Tibial artery (tissue), 4 donors: ENCODE results near the gene ZNF516.
A peak's percentile ranks its signal among the peaks of the same experiment; 100 is the strongest.

ENCODE experiments used
- DNase-seq, 2 donors: peaks; one replicate each; pipeline ENCODE4 v3.0.0-alpha.2; 2019
- H3K27ac ChIP-seq, 2 donors: fragments of 200-600 bp; sonication (generic) in 1 of 2; 1 replicate in 1 of 2; 2 replicates in 1 of 2; pipeline ENCODE4 v1.5.1; 2018 to 2019; ENCODE audit warnings: mild to moderate bottlenecking in 1 of 2
- H3K27me3 ChIP-seq, 2 donors: fragments of 200-600 bp; sonication (generic) in 1 of 2; one replicate each; pipeline versions ENCODE4 v1.5.1 to v1.6.0; 2016 to 2019
- H3K36me3 ChIP-seq, 3 donors: fragments of 200-600 bp; sonication (generic) in 2 of 3; one replicate each; pipeline ENCODE4 v1.5.1; 2016 to 2019; ENCODE audit warnings: mild to moderate bottlenecking in 2 of 3
- H3K4me1 ChIP-seq, 4 donors: fragments of 200-600 bp; sonication (generic) in 2 of 4; 1 replicate in 3 of 4; 2 replicates in 1 of 4; pipeline ENCODE4 v1.5.1; 2016 to 2019
- H3K4me3 ChIP-seq, 2 donors: fragments of 200-600 bp; sonication (generic) in 1 of 2; 1 replicate in 1 of 2; 2 replicates in 1 of 2; pipeline ENCODE4 v1.5.1; 2018 to 2019; ENCODE audit warnings: mild to moderate bottlenecking in 2 of 2
- H3K9me3 ChIP-seq, 3 donors: fragments of 200-600 bp; sonication (generic) in 1 of 3; one replicate each; pipeline ENCODE4 v1.5.1; 2016 to 2019
- intact Hi-C: fragments of 100-400 bp; cut with DNase I; formaldehyde crosslinking; loops from one replicate; pipeline ENCODE4 v1.15.0; 2023; ENCODE audit warnings: low total_unique reads
- TF ChIP-seq, protein P1 (sequence below), 2 experiments: fragments of 200-600 bp in 1 of 2; fragments of 450-650 bp in 1 of 2; IDR thresholded peaks; one replicate each; pipeline ENCODE4 v1.5.1; 2017 to 2019; ENCODE audit warnings: antibody characterized with exemption in 2 of 2, mild to moderate bottlenecking in 1 of 2, moderate library complexity in 1 of 2

Gene ZNF516

DNA sequence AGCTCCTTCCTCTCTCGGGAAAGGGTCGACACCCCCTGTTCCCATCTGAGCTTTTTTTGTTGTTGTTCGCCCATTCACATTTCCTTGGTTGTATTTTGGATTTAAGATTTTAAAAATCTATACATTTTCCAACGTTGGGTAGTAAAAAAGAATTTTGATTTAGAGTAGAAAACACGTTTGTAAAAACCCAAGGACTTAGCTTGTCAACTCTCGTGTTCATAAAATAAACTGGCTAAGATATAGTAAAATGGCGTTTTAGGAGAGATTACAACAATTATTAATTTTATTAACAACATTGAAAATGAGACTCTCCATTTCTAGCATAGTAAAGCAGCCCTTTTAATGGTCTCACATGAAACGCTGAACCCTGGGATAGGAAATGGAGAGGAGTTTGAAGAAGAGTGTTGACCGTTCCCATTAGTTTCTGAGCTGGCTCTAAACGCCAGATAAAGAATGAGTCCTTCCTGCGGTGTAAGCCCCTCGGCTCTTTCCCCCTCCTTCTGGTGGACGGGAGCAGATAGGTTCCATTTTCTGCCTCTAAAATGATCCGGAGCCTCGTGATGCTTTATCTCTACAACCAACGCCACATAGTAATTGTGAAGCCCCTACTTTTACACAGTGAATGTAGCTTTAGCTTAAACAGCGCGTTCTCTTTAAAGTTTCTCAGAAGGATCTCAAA is 24.0 kb upstream of the ZNF516 start:
- TF ChIP-seq, protein P1, sequence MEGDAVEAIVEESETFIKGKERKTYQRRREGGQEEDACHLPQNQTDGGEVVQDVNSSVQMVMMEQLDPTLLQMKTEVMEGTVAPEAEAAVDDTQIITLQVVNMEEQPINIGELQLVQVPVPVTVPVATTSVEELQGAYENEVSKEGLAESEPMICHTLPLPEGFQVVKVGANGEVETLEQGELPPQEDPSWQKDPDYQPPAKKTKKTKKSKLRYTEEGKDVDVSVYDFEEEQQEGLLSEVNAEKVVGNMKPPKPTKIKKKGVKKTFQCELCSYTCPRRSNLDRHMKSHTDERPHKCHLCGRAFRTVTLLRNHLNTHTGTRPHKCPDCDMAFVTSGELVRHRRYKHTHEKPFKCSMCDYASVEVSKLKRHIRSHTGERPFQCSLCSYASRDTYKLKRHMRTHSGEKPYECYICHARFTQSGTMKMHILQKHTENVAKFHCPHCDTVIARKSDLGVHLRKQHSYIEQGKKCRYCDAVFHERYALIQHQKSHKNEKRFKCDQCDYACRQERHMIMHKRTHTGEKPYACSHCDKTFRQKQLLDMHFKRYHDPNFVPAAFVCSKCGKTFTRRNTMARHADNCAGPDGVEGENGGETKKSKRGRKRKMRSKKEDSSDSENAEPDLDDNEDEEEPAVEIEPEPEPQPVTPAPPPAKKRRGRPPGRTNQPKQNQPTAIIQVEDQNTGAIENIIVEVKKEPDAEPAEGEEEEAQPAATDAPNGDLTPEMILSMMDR (IDR thresholded peaks at IDR 0.05) = no peak
- no peaks in the 10 kb centered on the region for H3K9me3 ChIP-seq
- DNase-seq = no peak
- no peak overlapping the region for H3K27ac ChIP-seq
- H3K36me3 ChIP-seq = no peaks in the 10 kb centered on the region
- H3K4me1 ChIP-seq = no peaks in the 10 kb centered on the region
- intact Hi-C loops = no loop called here
- H3K4me3 ChIP-seq = peak overlapping the region; percentile 10 to 29
- H3K27me3 ChIP-seq = peaks cover 0 to 37% of the 10 kb centered on the region in 2 donors

DNA sequence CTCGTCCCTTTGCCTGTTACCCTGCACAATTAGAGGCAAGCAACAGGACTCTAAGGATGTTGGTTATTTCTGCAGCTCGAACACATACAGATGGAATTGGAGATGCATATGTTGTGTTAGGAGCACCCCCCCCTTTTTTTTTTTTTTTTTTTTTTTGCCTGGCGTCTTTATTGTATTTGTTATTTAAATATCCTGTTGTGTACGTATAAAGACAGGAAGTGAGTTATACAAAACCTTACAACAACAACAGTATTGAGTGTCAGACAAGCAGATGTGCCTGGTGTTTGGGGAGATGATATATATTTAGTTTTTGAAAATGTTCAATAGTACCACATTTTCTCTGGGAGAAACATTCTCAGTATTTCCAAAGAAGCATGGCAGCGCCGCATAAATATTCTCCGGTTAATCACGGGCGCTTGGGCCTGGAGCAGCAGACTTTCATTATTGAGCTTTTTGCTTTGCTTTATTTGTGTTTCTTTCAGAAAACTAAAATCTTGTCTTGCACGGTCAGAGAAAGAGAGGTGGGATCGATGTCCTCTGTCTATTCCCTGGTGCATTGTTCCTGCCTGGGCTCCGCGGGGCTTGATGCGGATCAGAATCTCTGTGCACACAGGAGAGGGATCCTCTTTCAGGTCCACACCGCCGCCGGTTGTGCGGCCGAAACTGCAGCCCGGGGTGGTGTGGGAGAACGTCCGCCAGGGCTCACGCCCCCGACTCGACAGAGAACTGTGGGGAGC is 23.2 kb upstream of the ZNF516 start:
- Histone ChIP-seq H3K27me3 (peaks cover 0 to 30% of the 10 kb centered on the region in 2 donors), H3K4me1 (no peaks in the 10 kb centered on the region), H3K4me3 (peak overlapping the region; percentile 10 to 29), H3K27ac (no peak overlapping the region), H3K9me3 (no peaks in the 10 kb centered on the region), H3K36me3 (no peaks in the 10 kb centered on the region)
- peak; percentile 55 to 71 for DNase-seq
- intact Hi-C loops = no loop called here
- TF ChIP-seq, protein P1 (IDR thresholded peaks at IDR 0.05) = no peak

DNA sequence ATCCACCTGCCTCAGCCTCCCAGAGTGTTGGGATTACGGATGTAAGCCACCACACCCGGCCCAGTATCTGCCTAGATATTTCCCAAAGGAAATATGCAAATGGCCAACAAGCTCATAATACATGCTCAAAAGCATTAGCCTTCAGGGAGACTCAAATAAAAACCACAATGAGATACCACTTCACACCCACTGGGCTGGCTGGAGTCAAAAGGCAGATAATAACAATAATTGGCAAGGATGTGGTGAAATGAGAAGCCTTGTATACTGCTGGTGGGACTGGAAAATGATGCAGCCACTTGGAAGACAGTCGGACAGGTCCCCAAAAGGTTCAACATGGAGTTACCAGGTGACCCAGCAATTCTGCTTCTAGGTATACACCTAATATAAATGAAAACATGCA is 20.5 kb upstream of the ZNF516 start:
- H3K9me3 ChIP-seq = no peaks in the 10 kb centered on the region
- H3K4me1 ChIP-seq = no peaks in the 10 kb centered on the region
- TF ChIP-seq, protein P1 (IDR thresholded peaks at IDR 0.05) = no peak
- H3K36me3 ChIP-seq = no peaks in the 10 kb centered on the region
- H3K27me3 ChIP-seq = peaks cover 0 to 30% of the 10 kb centered on the region in 2 donors
- intact Hi-C loops = no loop called here
- H3K4me3 ChIP-seq = no peak overlapping the region
- H3K27ac ChIP-seq = no peak overlapping the region
- DNase-seq = no peak

DNA sequence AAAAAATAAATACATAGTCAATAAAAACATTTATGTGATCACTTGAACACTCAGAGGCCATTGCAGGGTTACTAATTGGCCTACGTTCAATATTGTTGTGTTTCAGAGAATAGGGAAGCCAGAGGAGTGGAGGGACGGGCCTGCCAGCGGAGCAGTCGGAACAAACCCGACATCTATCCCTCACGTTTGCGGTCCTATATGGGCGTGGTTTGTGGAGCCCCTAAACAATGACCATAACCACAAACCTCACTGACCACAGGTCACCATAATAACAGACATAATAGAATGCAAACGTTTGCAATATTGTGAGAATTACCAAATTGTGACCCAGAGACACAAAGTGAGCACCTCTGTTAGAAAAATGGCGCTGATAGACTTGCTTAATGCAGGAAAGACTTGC is 19.5 kb upstream of the ZNF516 start:
- TF ChIP-seq, protein P1 (IDR thresholded peaks at IDR 0.05) = no peak
- Histone ChIP-seq H3K4me1 (no peaks in the 10 kb centered on the region), H3K27me3 (peaks cover 0 to 30% of the 10 kb centered on the region in 2 donors), H3K27ac (no peak overlapping the region), H3K36me3 (no peaks in the 10 kb centered on the region), H3K4me3 (no peak overlapping the region), H3K9me3 (no peaks in the 10 kb centered on the region)
- DNase-seq = no peak
- intact Hi-C loops = no loop called here

DNA sequence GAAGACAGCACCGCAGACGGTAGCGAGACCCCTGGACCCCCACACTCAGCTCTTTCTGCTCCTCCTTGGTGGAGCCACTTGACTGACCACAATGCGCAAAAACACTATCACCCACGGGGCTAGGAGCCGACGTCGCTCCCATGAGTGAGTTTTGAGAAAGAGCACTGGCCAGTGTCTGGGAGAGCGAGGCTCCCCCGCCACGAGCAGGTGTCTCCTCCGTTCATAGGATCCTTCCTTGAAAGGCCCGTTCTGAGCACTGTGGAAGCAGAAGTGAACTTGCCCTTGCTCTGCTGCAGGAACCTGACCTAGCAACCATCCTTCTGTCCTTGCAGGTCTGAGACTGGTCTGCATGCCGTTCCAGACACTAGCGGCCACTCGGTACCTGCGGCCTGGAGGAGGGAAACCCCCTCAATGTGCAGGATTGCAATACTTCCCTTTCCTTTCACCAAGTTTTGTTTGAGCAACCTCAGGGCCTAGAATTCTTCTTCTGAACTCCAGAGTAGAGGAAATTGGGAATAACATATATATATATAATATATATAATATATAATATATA is 12.9 kb upstream of the ZNF516 start:
- no peak for DNase-seq
- Histone ChIP-seq H3K4me3 (no peak overlapping the region), H3K9me3 (no peaks in the 10 kb centered on the region), H3K4me1 (no peaks in the 10 kb centered on the region), H3K36me3 (no peaks in the 10 kb centered on the region), H3K27me3 (no peaks in the 10 kb centered on the region), H3K27ac (no peak overlapping the region)
- TF ChIP-seq, protein P1 (IDR thresholded peaks at IDR 0.05) = no peak
- intact Hi-C loops = no loop called here
